ENCODE data around the gene APIP.

Gene APIP

GRCh38 chr11:34940026-34940677, 24.0 kb upstream of the APIP start (continued):
- TF ChIP-seq REST (tag by site-specific recombination; IDR thresholded peaks at IDR 0.05) (no peak), BCL6B (tag by site-specific recombination; IDR thresholded peaks at IDR 0.05) (no peak), ZNF248 (tag by site-specific recombination; IDR thresholded peaks at IDR 0.05) (no peak), ZNF621 (tag by site-specific recombination; IDR thresholded peaks at IDR 0.05) (no peak), ZNF394 (tag by site-specific recombination; IDR thresholded peaks at IDR 0.05; ENCODE audit: borderline replicate concordance) (no peak), ZNF707 (tag by site-specific recombination; IDR thresholded peaks at IDR 0.05) (no peak), ZNF555 (tag by site-specific recombination; conservative IDR thresholded peaks at IDR 0.05) (no peak), YY1 (tag by site-specific recombination; IDR thresholded peaks at IDR 0.05) (no peak), MYNN (tag by site-specific recombination; IDR thresholded peaks at IDR 0.05; ENCODE audit: borderline replicate concordance) (no peak), ZNF624 (tag by site-specific recombination; IDR thresholded peaks at IDR 0.05) (no peak), PRDM1 (tag by site-specific recombination; IDR thresholded peaks at IDR 0.05) (no peak), ZNF354C (tag by site-specific recombination; IDR thresholded peaks at IDR 0.05; ENCODE audit: borderline replicate concordance, low read depth) (no peak)

- Histone ChIP-seq H3K9me3 (ENCODE audit: control insufficient read depth, insufficient read depth, low read depth, low read length) (no peaks in the 10 kb centered on the region), H3K4me1 (ENCODE audit: control insufficient read depth, insufficient read depth, low read length) (no peaks in the 10 kb centered on the region), H3K27ac (ENCODE audit: extremely low read depth, low read depth, low read length) (no peak overlapping the region), H3K36me3 (ENCODE audit: control insufficient read depth in 2 of 2, insufficient read depth in 1 of 2, low read length in 2 of 2) (peaks cover 0 to 6% of the 10 kb centered on the region in 2 experiments; a peak in 1 of 3 replicates), H3K4me3 (ENCODE audit: low read depth, low read length) (no peak overlapping the region)
- no peak for TF ChIP-seq ZNF629 (tag by site-specific recombination; IDR thresholded peaks at IDR 0.05)
- TF ChIP-seq ZNF133 (tag by site-specific recombination; IDR thresholded peaks at IDR 0.05) = 0 out of 2 replicates have a peak, but pooled peaks have one; percentile 62
- no peak for TF ChIP-seq SCRT2 (tag by site-specific recombination; IDR thresholded peaks at IDR 0.05)
- CTCF ChIA-PET = interaction anchor here (0.5 to 1.1 kb wide), 2 partner anchors 457 to 474 kb away, joined by 3 to 4 read pairs; no protein-coding TSS in a partner anchor
- POLR2A ChIA-PET = no interaction called here
Measured at GRCh38 chr11:34938611-34939010, 22.4 kb upstream of the APIP start.

- H3K27ac ChIP-seq (ENCODE audit: extremely low read depth, low read depth, low read length) = no peak overlapping the region
- TF ChIP-seq ZNF248 (tag by site-specific recombination; IDR thresholded peaks at IDR 0.05) (no peak), AEBP2 (tag by site-specific recombination; IDR thresholded peaks at IDR 0.05; ENCODE audit: borderline replicate concordance) (no peak)
- no peaks in the 10 kb centered on the region for H3K9me3 ChIP-seq (ENCODE audit: control insufficient read depth, insufficient read depth, low read depth, low read length)
- no peak overlapping the region for H3K4me3 ChIP-seq (ENCODE audit: low read depth, low read length)
- ChIA-PET CTCF (interaction anchor here (1.0 kb wide), 1 partner anchor 10 kb away, joined by 3 read pairs; no protein-coding TSS in a partner anchor), POLR2A (interaction anchor here (0.6 to 0.7 kb wide), 2 partner anchors 22 to 42 kb away, joined by 3 to 4 read pairs; no protein-coding TSS in a partner anchor)
- H3K4me1 ChIP-seq (ENCODE audit: control insufficient read depth, insufficient read depth, low read length) = no peaks in the 10 kb centered on the region
- H3K36me3 ChIP-seq (ENCODE audit: control insufficient read depth in 2 of 2, insufficient read depth in 1 of 2, low read length in 2 of 2) = peaks cover 0 to 12% of the 10 kb centered on the region in 2 experiments; a peak in 1 of 3 replicates
Measured at GRCh38 chr11:34936945-34937629, 20.9 kb upstream of the APIP start.
